GM23248 (cell line): ENCODE results near the gene CUL9.

ENCODE experiments used
- EZH2 ChIP-seq: fragments of 200-600 bp; sonication (generic); IDR thresholded peaks from 2 replicates; pipeline ENCODE4 v1.6.1; 2018; ENCODE audit warnings: antibody characterized with exemption, mild to moderate bottlenecking; ENCODE audit not compliant: insufficient read depth, poor library complexity, severe bottlenecking
- EZH2phosphoT487 ChIP-seq: fragments of 200-600 bp; sonication (generic); IDR thresholded peaks from 2 replicates; pipeline ENCODE4 v1.6.1; 2018; ENCODE audit warnings: antibody characterized with exemption, moderate library complexity, mild to moderate bottlenecking, low read depth; ENCODE audit not compliant: insufficient read depth

DNA sequence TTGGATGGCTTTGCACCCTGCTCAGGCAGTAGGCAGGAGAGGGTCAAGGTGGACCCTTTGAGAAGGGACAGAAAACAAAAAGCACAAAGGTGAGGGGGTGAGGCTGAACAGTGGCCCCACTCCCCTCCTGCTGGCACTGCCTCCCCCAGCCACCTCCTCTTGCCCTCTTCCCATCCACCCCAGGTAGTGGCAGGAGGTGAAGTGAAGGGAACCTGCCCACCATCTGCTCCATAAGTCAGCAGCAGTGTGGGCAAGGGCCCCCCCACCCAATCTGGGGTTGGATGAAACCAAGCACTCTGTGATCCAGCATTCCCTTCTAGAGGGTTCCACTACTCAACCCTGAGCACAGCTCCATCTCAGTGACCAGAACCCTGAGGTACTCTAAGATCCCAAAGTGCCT lies 89.9 kb downstream of the CUL9 start:
- no peak for TF ChIP-seq EZH2phosphoT487
- no peak for TF ChIP-seq EZH2
